Lung microvascular endothelial cell (primary cell): ENCODE measurements around the gene MAD1L1. TPM values are rescaled to one million over a fixed set of nuclear protein-coding genes. Genes with fewer than 3 reads are reported as not detected.

ENCODE experiments used
- DNase-seq, 2 donors: peaks; one replicate each; pipeline versions ENCODE4 v3.0.0 to v3.0.0-alpha.2; 2010; ENCODE audit warnings: low read depth in 2 of 2
- total RNA-seq: library from RNA; depleted of rRNA; stranded (reverse); fragments of >200 nt; gene quantifications from 2 replicates; pipeline ENCODE4 v1.2.1, GENCODE V29; 2014

The MAD1L1 gene
- total RNA-seq, 1 donor from 2014 or later, result 46.0 TPM

- DNase-seq, result no peak
Measured at GRCh38 chr7:2016761-2017480, 215.8 kb downstream of the MAD1L1 start.

- DNase-seq, result no peak
Measured at GRCh38 chr7:2016021-2016631, 216.6 kb downstream of the MAD1L1 start.

- no peak for DNase-seq
Measured at GRCh38 chr7:2015251-2015871, 217.4 kb downstream of the MAD1L1 start.

- DNase-seq, result no peak
Measured at GRCh38 chr7:2014391-2015241, 218.1 kb downstream of the MAD1L1 start.

GRCh38 chr7:2013381-2014311 lies 219.1 kb downstream of the MAD1L1 start:
- DNase-seq, result no peak

GRCh38 chr7:2012981-2013380 lies 219.8 kb downstream of the MAD1L1 start:
- DNase-seq, result peak in 1 of 2 donors; percentile 53

GRCh38 chr7:2012044-2012900 lies 220.5 kb downstream of the MAD1L1 start:
- DNase-seq, result no peak

- no peak for DNase-seq
Measured at GRCh38 chr7:2011266-2012043, 221.3 kb downstream of the MAD1L1 start.

GRCh38 chr7:2010551-2011265 lies 222.0 kb downstream of the MAD1L1 start:
- DNase-seq, result no peak

GRCh38 chr7:2010101-2010500 lies 222.6 kb downstream of the MAD1L1 start:
- DNase-seq, result no peak

GRCh38 chr7:2009541-2010001 lies 223.2 kb downstream of the MAD1L1 start:
- no peak for DNase-seq

- no peak for DNase-seq
Measured at GRCh38 chr7:2008936-2009540, 223.7 kb downstream of the MAD1L1 start.

GRCh38 chr7:2008101-2008935 lies 224.4 kb downstream of the MAD1L1 start:
- no peak for DNase-seq

GRCh38 chr7:2007551-2007950 lies 225.2 kb downstream of the MAD1L1 start:
- DNase-seq, result no peak

GRCh38 chr7:2006921-2007381 lies 225.8 kb downstream of the MAD1L1 start:
- DNase-seq, result no peak

- DNase-seq, result no peak
Measured at GRCh38 chr7:2006231-2006771, 226.4 kb downstream of the MAD1L1 start.
